ENCODE results near the gene SHB.

- no peak for TF ChIP-seq CTCF (conservative IDR thresholded peaks at IDR 0.05; ENCODE audit: low read length)
- no peak for TF ChIP-seq EZH2phosphoT487 (IDR thresholded peaks at IDR 0.05; ENCODE audit: borderline replicate concordance, low read depth, low read length)
These were observed 33.2 kb downstream of the SHB start for GRCh38 chr9:38035873-38036272.
